IMR-90 (cell line): ENCODE results near the gene HCN4. TPM values are rescaled to one million over a fixed set of nuclear protein-coding genes. Genes with fewer than 3 reads are reported as not detected.

Experiments
- ATAC-seq: fragments of 200-7000 bp; cut with Tn5 transposase; 2 replicates; pipeline ENCODE4 v1.9.1; 2020; ENCODE audit warnings: low read depth, mild to moderate bottlenecking, moderate library complexity
- BruUV-seq: library from RNA; stranded (reverse); fragments of 400-500 nt; replicated peaks from 2 replicates; lab custom pipeline; 2021; lab: Mats Ljungman, UMichigan
- CTCF ChIA-PET: fragments of 300-600 bp; formaldehyde crosslinking; extraction: SDS; loops from one replicate; lab custom pipeline; 2021; ENCODE audit warnings: antibody characterized with exemption; lab: Yijun Ruan, JAX
- POLR2A ChIA-PET: fragments of 300-600 bp; sonication (Branson Sonifier 250); formaldehyde crosslinking; loops from one replicate; lab custom pipeline; 2022; ENCODE audit warnings: antibody characterized with exemption; ENCODE audit not compliant: unreplicated experiment; lab: Charles Lee
- DNase-seq: peaks from one replicate; pipeline ENCODE4 v3.0.0; 2013
- H2AFZ ChIP-seq: replicated peaks from 2 replicates; pipeline ENCODE3; 2013; ENCODE audit warnings: low read length, mild to moderate bottlenecking; ENCODE audit not compliant: poor library complexity
- H2AK5ac ChIP-seq: 2 replicates; pipeline ENCODE4 v1.6.1; 2013; ENCODE audit warnings: low read depth, low read length, inconsistent platforms
- H2AK9ac ChIP-seq: replicated peaks from 2 replicates; pipeline ENCODE3; 2013; ENCODE audit warnings: mild to moderate bottlenecking, low read depth, low read length, moderate library complexity; ENCODE audit not compliant: poor library complexity
- H2BK120ac ChIP-seq: 2 replicates; pipeline ENCODE4 v1.6.1; 2013; ENCODE audit warnings: low read depth, low read length, inconsistent platforms
- H2BK15ac ChIP-seq: 3 replicates; pipeline ENCODE4 v1.6.1; 2013; ENCODE audit warnings: low read depth, low read length, inconsistent platforms
- H2BK20ac ChIP-seq: 2 replicates; pipeline ENCODE4 v1.6.1; 2013; ENCODE audit warnings: low read depth, mild to moderate bottlenecking, inconsistent platforms, low read length, moderate library complexity
- H2BK5ac ChIP-seq: 2 replicates; pipeline ENCODE4 v1.6.1; 2013; ENCODE audit warnings: mild to moderate bottlenecking, low read depth, low read length, inconsistent platforms; ENCODE audit not compliant: poor library complexity, severe bottlenecking
- H3K14ac ChIP-seq: replicated peaks from 2 replicates; pipeline ENCODE4 v1.6.1; 2013; ENCODE audit warnings: low read depth, low read length, inconsistent platforms
- H3K18ac ChIP-seq: 2 replicates; pipeline ENCODE4 v1.6.1; 2013; ENCODE audit warnings: low read depth, low read length, control low read depth
- H3K23ac ChIP-seq: 2 replicates; pipeline ENCODE4 v1.6.1; 2013; ENCODE audit warnings: low read depth, low read length, inconsistent platforms
- H3K27ac ChIP-seq: 2 replicates; pipeline ENCODE4 v1.5.1; 2013; ENCODE audit warnings: mild to moderate bottlenecking, control low read depth, low read length; ENCODE audit not compliant: insufficient read depth
- H3K27me3 ChIP-seq: 2 replicates; pipeline ENCODE4 v1.6.1; 2013; ENCODE audit warnings: low read length; ENCODE audit not compliant: control insufficient read depth, insufficient read depth
- H3K36me3 ChIP-seq: 2 replicates; pipeline ENCODE4 v1.6.1; 2013; ENCODE audit warnings: low read length, mixed read lengths; ENCODE audit not compliant: control insufficient read depth, insufficient read depth
- H3K4ac ChIP-seq: 2 replicates; pipeline ENCODE4 v1.6.1; 2013; ENCODE audit warnings: low read depth, low read length, inconsistent platforms
- H3K4me1 ChIP-seq: 2 replicates; pipeline ENCODE4 v1.6.1; 2013; ENCODE audit warnings: low read length, mixed read lengths; ENCODE audit not compliant: control insufficient read depth, insufficient read depth
- H3K4me2 ChIP-seq: 2 replicates; pipeline ENCODE4 v1.6.1; 2013; ENCODE audit warnings: low read depth, mild to moderate bottlenecking, control low read depth, low read length, moderate library complexity
- H3K4me3 ChIP-seq: 2 replicates; pipeline ENCODE4 v1.5.1; 2013; ENCODE audit warnings: low read depth, mild to moderate bottlenecking, control low read depth, low read length, moderate library complexity; ENCODE audit not compliant: insufficient read depth
- H3K56ac ChIP-seq: 2 replicates; pipeline ENCODE4 v1.6.1; 2013; ENCODE audit warnings: low read length, inconsistent platforms; ENCODE audit not compliant: insufficient read depth; ENCODE audit errors: extremely low read depth
- H3K79me1 ChIP-seq, 2 experiments: 2 replicates each; pipeline ENCODE4 v1.6.1; 2013; ENCODE audit warnings: low read length in 2 of 2, inconsistent platforms in 1 of 2, low read depth in 1 of 2
- H3K9ac ChIP-seq: 2 replicates; pipeline ENCODE4 v1.6.1; 2013; ENCODE audit warnings: low read depth, low read length, control low read depth
- H3K9me1 ChIP-seq: 2 replicates; pipeline ENCODE4 v1.6.1; 2013; ENCODE audit warnings: low read length, inconsistent platforms; ENCODE audit not compliant: insufficient read depth
- H3K9me3 ChIP-seq: 2 replicates; pipeline ENCODE4 v1.6.1; 2013; ENCODE audit warnings: low read length; ENCODE audit not compliant: control insufficient read depth, insufficient read depth
- H4K20me1 ChIP-seq: 2 replicates; pipeline ENCODE4 v1.6.1; 2013; ENCODE audit warnings: low read length, inconsistent platforms; ENCODE audit not compliant: insufficient read depth
- H4K5ac ChIP-seq: 2 replicates; pipeline ENCODE4 v1.6.1; 2013; ENCODE audit warnings: mild to moderate bottlenecking, low read depth, low read length, control low read depth
- H4K8ac ChIP-seq, 2 experiments: 2 replicates each; pipeline ENCODE4 v1.6.1; 2013; ENCODE audit warnings: low read depth in 2 of 2, low read length in 2 of 2, control low read depth in 1 of 2, inconsistent platforms in 1 of 2
- H4K91ac ChIP-seq: 2 replicates; pipeline ENCODE4 v1.6.1; 2013; ENCODE audit warnings: low read depth, low read length, inconsistent platforms; ENCODE audit not compliant: insufficient read depth
- CEBPB ChIP-seq: IDR thresholded peaks from 2 replicates; pipeline ENCODE4 v1.6.1; 2012; ENCODE audit warnings: low read depth, low read length, improper control_type of control experiment
- CTCF ChIP-seq: conservative IDR thresholded peaks from 2 replicates; pipeline ENCODE4 v1.5.1; 2012; ENCODE audit warnings: mild to moderate bottlenecking, low read depth, low read length, improper control_type of control experiment
- ELK1 ChIP-seq: fragments of 150-350 bp; IDR thresholded peaks from 2 replicates; pipeline ENCODE4 v1.6.1; 2016; ENCODE audit warnings: low read depth, mild to moderate bottlenecking, low read length, moderate library complexity, borderline replicate concordance
- MAFK ChIP-seq: IDR thresholded peaks from 2 replicates; pipeline ENCODE4 v1.6.1; 2012; ENCODE audit warnings: low read depth, low read length, improper control_type of control experiment
- RAD21 ChIP-seq: IDR thresholded peaks from 2 replicates; pipeline ENCODE4 v1.6.1; 2012; ENCODE audit warnings: low read length, improper control_type of control experiment
- RCOR1 ChIP-seq: IDR thresholded peaks from 2 replicates; pipeline ENCODE4 v1.6.1; 2012; ENCODE audit warnings: mild to moderate bottlenecking, low read length, improper control_type of control experiment; ENCODE audit not compliant: insufficient replicate concordance
- RFX5 ChIP-seq: IDR thresholded peaks from 2 replicates; pipeline ENCODE4 v1.8.0; 2012; ENCODE audit warnings: low read depth, mild to moderate bottlenecking, low read length, moderate library complexity
- SMC3 ChIP-seq: fragments of 150-350 bp; IDR thresholded peaks from 2 replicates; pipeline ENCODE4 v1.6.1; 2016; ENCODE audit warnings: low read depth, mild to moderate bottlenecking, antibody characterized with exemption, low read length, moderate library complexity
- USF2 ChIP-seq: fragments of 150-350 bp; IDR thresholded peaks from 2 replicates; pipeline ENCODE4 v1.6.1; 2017; ENCODE audit warnings: mild to moderate bottlenecking, antibody characterized with exemption, low read length, low read depth
- WGBS, 2 experiments: methylation state at CpG; one replicate each; pipeline versions ENCODE4 v1.1.5 to v1.1.7; 2013; ENCODE audit warnings: missing lambda C conversion rate in 2 of 2; ENCODE audit not compliant: insufficient read length in 1 of 2; ENCODE audit errors: extremely low coverage in 2 of 2; 5-methylcytosine and 5-hydroxymethylcytosine counted together
- dilution Hi-C: fragments of 300-500 bp; cut with HindIII; formaldehyde crosslinking; loops from one replicate; pipeline ENCODE4 v1.14.3; 2018; ENCODE audit warnings: low sequenced_read_pairs; ENCODE audit not compliant: unreplicated experiment
- in situ Hi-C: fragments of 300-500 bp; cut with MboI; formaldehyde crosslinking; loops from 3 replicates; pipeline ENCODE4 v1.14.3; 2019; ENCODE audit warnings: low sequenced_read_pairs, inconsistent platforms, mixed read lengths
- intact Hi-C: fragments of 100-400 bp; cut with micrococcal nuclease; formaldehyde crosslinking; loops from 2 replicates; pipeline ENCODE4 v1.10.0; 2022
- polyA plus RNA-seq, 3 experiments: library from polyadenylated mRNA; depleted of rRNA; stranded (reverse); fragments of >200 nt; gene quantifications; 2 replicates each; pipeline ENCODE4 v1.2.3, GENCODE V29; 2012; ENCODE audit warnings: low replicate concordance in 1 of 3
- total RNA-seq: library from RNA; depleted of rRNA; stranded (reverse); fragments of >200 nt; gene quantifications from 2 replicates; pipeline ENCODE4 v1.2.3, GENCODE V29; 2012

The HCN4 gene
- total and polyA plus RNA-seq, 2 of the 4 experiments (the other 2 are of a cell fraction): not detected

- Histone ChIP-seq H3K4me3 (no peak overlapping the region), H2BK20ac (no peak overlapping the region), H3K14ac (no peak overlapping the region), H3K9me3 (peaks cover 3% of the 10 kb centered on the region), H4K5ac (no peak overlapping the region), H3K79me1 (no peaks in the 10 kb centered on the region), H4K20me1 (no peaks in the 10 kb centered on the region; the same call in 1 of the 2 replicates), H2BK15ac (no peak overlapping the region), H3K36me3 (no peaks in the 10 kb centered on the region), H2AK9ac (no peak overlapping the region), H3K18ac (no peak overlapping the region), H3K23ac (no peak overlapping the region), H2AK5ac (no peak overlapping the region), H2AFZ (no peak overlapping the region), H3K27ac (no peak overlapping the region), H2BK5ac (no peak overlapping the region), H3K4ac (no peak overlapping the region), H3K4me1 (no peaks in the 10 kb centered on the region), H3K9me1 (no peaks in the 10 kb centered on the region), H2BK120ac (no peak overlapping the region), H3K4me2 (no peak overlapping the region), H3K56ac (no peak overlapping the region), H3K27me3 (peaks cover 12% of the 10 kb centered on the region; the same call in 1 of the 2 replicates), H3K9ac (no peak overlapping the region), H4K8ac (no peak overlapping the region), H4K91ac (no peak overlapping the region)
- TF ChIP-seq SMC3 (no peak), RAD21 (no peak), USF2 (no peak), RFX5 (no peak), ELK1 (no peak), RCOR1 (no peak), CEBPB (no peak), CTCF (no peak), MAFK (no peak)
- intact Hi-C loops: no loop called here
- no peak for DNase-seq
- no peak for ATAC-seq
- BruUV-seq: no TSS peak
- dilution Hi-C loops: no loop called here
- ChIA-PET POLR2A (no interaction called here), CTCF (no interaction called here)
- no CpG with 5 or more reads among the region's 7 CpGs for WGBS, 2 experiments
- in situ Hi-C loops: no loop called here
Measured at GRCh38 chr15:73345658-73346057, 23.1 kb downstream of the HCN4 start.
